Cardiac fibroblast (primary cell): ENCODE measurements around the gene SUGT1.

Experiments used
- DNase-seq, 2 donors: peaks; one replicate each; pipeline versions ENCODE4 v3.0.0 to v3.0.0-alpha.2; 2010; ENCODE audit warnings: low read depth in 2 of 2
- H3K4me3 ChIP-seq, 2 donors: replicated peaks in 1 of 2; 1 replicate in 1 of 2; 2 replicates in 1 of 2; pipeline ENCODE4 v1.5.1; 2011; ENCODE audit warnings: low read depth in 2 of 2, low read length in 2 of 2, mild to moderate bottlenecking in 2 of 2, moderate library complexity in 1 of 2
- TF ChIP-seq, protein P1 (sequence below): IDR thresholded peaks from one replicate; pipeline ENCODE4 v1.5.1; 2011; ENCODE audit warnings: low read depth, mild to moderate bottlenecking, low read length, inconsistent platforms

SUGT1 gene

GRCh38 chr13:52651897-52652195 is 790 bp upstream of the SUGT1 start:
- TF ChIP-seq, protein P1, sequence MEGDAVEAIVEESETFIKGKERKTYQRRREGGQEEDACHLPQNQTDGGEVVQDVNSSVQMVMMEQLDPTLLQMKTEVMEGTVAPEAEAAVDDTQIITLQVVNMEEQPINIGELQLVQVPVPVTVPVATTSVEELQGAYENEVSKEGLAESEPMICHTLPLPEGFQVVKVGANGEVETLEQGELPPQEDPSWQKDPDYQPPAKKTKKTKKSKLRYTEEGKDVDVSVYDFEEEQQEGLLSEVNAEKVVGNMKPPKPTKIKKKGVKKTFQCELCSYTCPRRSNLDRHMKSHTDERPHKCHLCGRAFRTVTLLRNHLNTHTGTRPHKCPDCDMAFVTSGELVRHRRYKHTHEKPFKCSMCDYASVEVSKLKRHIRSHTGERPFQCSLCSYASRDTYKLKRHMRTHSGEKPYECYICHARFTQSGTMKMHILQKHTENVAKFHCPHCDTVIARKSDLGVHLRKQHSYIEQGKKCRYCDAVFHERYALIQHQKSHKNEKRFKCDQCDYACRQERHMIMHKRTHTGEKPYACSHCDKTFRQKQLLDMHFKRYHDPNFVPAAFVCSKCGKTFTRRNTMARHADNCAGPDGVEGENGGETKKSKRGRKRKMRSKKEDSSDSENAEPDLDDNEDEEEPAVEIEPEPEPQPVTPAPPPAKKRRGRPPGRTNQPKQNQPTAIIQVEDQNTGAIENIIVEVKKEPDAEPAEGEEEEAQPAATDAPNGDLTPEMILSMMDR = no peak
- peak overlapping the region; percentile 87 to 91 for H3K4me3 ChIP-seq
- DNase-seq = no peak

- TF ChIP-seq, protein P1 = no peak
- no peak for DNase-seq
- H3K4me3 ChIP-seq = peak overlapping the region; percentile 87 to 91
Measured at GRCh38 chr13:52652980-52653303, 306 bp downstream of the SUGT1 start.

DNA sequence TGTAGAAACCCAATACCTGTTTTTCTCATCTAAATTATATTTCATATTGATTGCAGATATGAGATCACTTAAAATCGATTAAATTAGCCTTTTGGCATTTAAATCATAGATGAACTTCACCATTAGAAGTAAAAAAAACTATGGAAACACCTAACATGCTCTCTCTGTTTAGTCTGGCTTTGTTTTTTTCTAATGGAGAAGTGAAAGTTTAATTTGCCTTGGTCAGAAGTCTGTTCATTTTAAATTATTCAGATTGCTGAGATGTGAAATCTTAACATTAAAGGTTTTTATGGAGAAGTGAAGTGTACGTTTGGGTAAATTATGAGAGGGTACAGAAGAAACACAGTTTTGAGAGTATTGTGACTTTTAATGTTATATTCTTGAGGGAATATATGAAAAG is 6.7 kb downstream of the SUGT1 start:
- DNase-seq = no peak
- no peak overlapping the region for H3K4me3 ChIP-seq
- TF ChIP-seq, protein P1 = no peak

DNA sequence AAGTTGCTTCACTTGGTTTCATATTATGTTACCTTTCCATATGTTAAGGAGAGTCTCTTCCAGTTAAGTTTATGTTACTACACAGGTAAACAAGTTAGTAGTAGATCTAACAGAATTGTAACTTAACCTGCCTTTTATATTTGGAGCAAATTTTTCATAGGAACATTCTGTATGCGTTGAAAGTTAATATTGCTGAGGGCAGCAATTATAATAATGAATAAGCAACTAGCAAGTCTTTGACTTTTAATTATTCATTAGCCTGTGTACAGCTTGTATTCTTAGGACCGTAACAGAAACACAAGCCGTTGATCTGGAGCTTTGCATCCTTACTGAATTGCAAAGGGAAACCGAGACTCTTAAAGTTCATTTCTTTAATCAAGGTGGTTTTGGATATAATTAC is 11.6 kb downstream of the SUGT1 start:
- H3K4me3 ChIP-seq = no peak overlapping the region
- TF ChIP-seq, protein P1 = no peak
- DNase-seq = no peak

DNA sequence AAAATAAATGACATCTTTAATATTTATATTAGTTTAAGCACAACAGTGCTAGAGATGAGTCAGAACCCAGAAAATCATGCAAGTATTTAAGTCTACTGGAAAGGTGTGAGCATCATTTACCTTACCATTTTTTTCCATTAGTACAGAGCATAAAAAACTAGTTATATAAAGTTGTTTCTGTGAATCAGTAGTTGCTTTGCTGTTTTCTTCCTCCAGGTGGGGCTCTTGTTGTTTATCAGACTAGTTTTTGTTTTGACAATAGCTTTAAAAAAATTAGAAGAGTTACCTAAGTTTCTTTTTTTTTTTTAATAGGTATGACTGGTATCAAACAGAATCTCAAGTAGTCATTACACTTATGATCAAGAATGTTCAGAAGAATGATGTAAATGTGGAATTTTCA is 12.7 kb downstream of the SUGT1 start:
- TF ChIP-seq, protein P1 = peak; percentile 51
- H3K4me3 ChIP-seq = no peak overlapping the region
- DNase-seq = peak; percentile 47 to 55

- TF ChIP-seq, protein P1 = no peak
- DNase-seq = no peak
- H3K4me3 ChIP-seq = no peak overlapping the region
Measured at GRCh38 chr13:52669677-52670076, 17.0 kb downstream of the SUGT1 start.

GRCh38 chr13:52670726-52671125 is 18.1 kb downstream of the SUGT1 start:
- H3K4me3 ChIP-seq = no peak overlapping the region
- TF ChIP-seq, protein P1 = no peak
- no peak for DNase-seq
